Cerebellar nuclear complex (tissue), 1 donor: ENCODE measurements around the gene NCR2.

Source experiments
- DNase-seq, 2 experiments: peaks; one replicate each; lab custom pipeline; 2025; lab: John Stamatoyannopoulos, UW

NCR2 gene

DNA sequence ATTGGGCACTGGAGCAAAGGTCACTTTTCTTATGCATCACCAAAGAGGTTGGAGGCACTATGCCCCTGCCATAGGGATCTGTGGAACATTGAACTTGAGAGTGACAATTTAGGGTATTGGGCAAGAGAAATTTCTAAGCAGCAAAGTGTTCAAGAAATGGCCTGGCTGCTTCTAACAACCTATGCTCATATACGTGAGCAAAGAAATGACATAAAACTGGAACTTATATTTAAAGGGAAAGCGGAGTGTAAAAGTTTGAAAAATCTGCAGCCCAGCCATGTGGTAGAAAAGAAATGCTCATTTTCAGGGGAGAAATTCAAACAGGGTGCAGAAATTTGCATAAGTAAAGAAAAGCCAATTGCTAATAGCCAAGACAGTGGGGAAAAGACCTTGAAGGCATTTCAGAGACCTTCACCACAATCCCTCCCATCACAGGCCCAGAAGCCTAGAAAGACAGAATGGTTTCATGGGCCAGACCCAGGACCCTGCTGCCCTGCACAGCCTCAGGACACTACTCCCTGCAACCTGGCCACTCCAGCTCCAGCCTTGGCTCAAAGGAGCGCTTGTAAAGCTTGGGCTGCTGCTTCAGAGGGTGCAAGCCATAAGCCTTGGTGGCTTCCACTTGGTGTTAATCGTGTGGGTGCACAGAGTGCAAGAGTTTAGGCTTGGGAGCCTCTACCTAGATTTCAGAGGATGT, 24.4 kb downstream of the NCR2 start:
- no peak for DNase-seq

DNA sequence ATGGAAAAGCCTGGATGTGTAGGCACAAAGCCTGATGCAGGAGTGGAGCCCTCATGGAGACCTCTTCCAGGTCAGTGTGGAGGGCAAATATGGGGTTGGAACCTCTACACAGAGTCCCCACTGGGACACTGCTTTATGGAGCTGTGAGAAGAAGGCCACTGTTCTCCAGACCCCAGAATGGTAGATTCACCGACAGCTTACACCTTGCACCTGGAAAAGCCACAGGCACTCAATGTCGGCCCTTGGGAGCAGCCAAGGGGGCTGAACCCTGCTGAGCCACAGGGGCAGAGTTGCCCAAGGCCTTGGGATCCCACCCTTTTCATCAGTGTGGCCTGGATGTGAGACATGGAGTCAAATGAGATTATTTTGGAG, 24.9 kb downstream of the NCR2 start:
- no peak for DNase-seq

DNA sequence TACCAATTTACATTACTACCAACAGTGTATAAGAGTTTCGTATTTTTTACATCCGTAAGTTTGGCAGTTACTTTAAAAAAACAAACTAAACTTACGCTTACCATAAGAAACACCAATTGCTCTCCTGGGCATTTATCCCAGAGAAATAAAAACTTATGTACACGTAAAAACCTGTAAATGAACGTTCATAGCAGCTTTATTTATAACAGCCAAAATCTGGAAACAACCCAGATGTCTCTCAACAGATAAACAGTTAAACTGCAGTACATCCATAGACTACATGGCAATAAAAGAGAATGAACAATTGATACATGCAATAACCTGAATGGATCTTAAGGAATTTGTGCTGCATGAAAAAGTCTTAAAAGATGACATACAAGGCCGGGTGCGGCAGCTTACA, 30.7 kb downstream of the NCR2 start:
- no peak for DNase-seq

DNA sequence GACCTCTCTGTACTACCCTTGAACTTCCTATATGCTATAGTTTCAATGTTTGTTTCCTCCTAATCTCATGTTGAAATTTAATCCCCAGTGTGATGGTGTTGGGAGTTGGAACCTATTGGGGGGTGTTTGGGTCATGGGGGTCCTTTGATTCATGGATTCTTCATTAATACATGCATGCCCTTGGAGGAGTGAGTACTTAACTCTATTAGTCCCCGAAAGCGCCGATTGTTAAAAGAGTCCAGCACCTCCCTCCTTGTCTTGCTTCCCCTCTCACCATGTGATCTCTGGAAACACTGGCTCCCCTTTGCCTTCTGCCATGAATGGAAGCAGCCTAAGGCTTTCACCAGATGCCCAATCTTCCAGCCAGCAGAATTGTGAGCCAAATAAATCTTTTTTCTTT, 31.7 kb downstream of the NCR2 start:
- no peak for DNase-seq

DNA sequence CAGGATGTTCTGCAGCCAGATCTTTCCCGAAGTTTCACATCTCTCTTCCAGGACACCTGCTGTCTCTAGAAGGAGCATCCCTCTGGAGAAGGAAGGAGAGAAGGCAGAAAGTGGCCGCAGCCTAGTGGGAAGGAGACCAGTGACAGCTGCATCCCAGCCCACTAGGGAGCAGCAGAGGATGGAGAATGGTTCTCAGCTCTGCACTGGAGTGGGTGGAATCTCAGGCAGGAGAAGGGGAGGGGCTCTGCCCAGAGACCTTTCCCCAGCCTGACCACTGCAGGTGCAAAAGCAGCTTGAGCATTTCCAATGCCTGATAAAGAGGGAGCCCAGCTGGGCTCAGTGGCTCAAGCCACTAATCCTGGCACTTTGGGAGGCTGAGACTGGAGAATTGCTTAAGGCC, 32.3 kb downstream of the NCR2 start:
- DNase-seq, result no peak

DNA sequence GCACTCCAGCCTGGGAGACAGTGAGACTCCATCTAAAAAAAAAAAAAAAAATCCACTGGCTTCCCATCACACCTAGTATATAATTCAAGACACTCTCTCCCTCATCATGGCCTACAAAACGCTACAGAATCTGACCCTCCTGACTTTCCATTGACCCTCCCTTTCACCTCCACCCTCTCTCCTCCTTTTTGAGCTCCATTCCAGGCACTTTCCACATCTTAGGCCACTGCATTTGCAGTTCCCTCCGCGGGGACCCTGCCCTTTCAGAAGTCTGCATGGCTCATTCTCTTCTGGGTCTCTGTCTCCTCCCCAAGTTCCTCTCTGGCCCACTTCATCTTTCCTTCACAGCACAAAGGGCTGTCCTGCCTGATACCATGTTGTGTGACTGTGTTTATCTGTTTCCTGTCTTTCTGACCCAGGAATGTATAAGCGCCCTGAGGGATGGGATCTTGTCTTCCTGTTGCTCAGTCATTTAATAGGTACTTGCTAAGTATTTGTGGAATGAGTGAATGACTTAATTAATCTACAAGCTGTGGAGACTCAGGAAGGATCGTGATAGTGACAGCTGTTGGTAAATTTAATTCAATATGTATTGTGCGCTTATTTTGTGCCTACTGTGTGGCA, 35.2 kb downstream of the NCR2 start:
- DNase-seq, result no peak

DNA sequence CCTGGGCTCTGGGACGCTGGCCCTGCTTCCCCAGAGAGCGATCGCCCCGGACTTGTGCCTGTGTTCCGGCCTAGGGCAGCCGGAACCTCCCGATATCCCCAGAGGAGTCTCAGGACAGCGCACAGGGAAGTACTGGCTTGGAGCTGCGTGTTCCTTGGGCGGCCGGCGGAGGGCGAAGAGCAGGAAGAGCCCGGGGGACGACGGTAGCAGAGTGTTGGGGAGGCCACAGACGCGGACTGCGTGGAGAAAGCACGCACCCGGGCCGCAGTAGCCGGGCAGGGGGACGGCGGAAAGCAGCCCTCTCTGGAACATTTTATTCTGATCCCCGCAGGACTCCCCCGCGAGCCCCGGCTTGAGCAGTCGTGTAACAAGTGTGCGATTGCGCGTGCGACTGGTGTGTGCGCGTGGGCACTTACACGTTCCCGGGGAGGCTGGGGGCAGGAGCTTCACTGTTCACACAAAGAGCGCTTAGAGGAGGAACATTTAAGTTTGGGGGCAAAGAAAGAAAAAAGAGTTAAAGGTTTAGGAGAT, 36.1 kb downstream of the NCR2 start:
- DNase-seq, result no peak

DNA sequence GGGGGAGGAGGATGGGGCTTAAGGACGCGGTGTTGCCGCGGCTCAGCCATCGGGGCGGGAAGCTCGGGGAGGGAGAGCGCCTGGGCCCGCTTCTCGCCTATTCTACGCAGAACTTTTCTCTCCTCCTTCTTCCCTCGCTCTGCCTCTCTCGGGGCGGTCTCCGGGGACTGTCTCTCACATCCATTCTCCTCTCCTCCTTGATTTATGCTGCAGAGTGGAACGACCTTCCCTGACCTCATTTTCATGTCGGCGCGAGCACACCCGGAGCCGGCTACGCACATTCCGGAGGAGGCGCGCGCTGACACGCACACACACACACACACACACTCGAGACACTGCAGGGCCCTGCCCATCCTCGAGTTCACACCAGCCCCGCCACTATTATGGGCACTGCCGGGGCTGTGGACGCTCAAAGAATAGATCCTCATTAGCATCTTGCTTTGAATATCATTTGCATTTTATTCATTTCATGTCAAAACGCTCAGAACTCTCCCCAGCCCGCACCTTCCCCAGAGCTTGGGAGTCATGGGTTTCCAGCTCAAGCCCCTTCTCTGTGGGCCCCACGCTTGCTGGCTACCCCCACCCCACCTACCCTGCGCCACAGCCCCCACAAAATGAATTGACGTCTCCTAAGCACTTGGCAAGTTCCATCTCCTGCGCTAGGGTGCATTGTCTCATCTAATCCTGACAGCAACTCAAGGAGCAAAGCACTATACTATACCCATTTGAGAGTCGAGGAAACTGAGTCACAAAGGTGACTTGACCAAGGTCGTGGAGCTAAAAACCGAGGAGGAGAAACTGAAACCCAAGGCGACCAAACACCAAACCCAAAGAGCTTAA, 36.8 kb downstream of the NCR2 start:
- DNase-seq, result no peak

DNA sequence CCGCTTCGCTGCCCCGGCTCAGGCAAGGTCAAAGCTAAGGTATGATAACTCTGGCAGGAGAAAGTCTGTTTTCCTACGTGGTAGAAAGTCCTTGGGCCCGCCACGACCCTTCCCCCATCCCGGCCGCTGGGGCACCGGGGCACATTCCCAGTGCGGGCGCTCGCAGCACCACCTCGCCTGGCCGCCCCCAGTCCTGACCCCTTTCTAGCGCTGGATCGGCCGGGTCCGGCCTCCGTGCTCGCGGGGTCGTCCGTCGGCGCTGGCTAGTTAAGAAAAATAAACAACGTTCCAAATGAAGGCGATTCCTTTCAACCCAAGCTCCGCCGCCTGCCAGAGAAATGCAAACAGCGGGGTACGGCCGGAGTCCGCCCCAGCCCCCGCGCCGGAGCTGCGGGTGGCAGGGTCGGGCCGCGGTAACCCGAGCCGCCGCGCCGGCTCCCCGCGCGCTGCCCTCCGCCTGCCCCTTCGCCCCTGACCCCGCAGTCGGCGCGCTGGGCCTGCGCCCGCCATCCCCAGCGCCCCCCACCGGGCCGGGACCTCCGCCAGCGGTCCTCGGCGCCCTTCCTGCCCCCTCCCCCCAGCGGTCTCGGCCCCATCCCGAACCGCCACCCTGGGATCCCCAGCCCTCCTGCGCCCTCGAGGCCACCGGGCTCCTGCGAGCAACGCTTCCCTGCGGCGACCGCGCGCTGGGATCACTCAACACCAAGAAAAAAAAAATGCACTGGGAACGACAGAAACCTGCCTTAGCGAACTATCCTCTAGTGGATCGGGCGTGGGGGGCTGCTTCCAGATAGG, 37.6 kb downstream of the NCR2 start:
- no peak for DNase-seq

DNA sequence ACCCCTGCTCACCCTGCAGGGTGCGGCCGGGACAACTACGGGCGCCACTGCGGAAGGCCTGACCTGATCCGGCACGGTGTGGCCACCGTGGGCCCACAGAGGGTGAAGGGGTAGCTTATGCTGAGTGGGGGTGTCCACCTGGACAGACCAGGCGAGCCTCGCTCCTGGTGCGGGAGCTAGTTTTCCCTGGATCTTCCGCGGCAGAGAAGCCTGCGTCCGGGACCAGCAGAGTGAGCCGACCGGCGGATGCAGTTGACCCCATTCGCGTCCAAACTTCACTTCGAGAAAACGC, 38.2 kb downstream of the NCR2 start:
- DNase-seq, result no peak

DNA sequence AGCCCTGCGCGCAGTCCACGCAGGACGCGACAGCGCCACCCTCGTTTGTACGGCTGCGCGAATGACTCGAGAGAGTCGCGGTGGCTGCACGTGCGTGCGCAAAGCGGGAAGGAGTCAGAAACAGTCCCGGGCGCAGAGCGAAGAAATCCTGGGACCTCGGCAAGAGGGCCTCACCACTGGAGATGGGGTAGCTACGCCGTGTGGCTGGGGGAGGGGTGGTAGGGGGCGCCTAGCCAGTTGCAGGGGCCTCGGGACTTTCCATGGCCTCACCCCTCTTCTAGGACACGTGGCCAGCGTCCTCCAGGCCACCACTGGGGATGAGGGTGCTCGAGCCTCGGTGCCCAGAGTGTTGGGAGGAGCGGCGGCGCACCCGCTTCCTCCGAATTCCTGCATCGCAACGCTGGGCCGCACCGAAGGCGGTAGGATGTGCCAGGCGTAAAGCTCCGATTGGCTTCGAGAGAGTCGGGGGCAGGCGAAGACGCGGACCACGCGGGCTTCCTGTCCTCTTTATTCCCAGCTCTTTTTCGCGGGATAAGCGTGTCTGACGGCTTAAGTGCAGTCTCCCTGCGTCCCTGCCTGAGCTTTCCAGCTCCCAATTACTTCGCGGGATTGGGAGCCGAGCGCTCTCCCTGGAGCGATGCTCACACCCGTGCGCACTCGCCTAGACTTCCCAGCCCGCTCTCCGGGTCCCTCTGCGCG, 38.7 kb downstream of the NCR2 start:
- DNase-seq, result no peak

DNA sequence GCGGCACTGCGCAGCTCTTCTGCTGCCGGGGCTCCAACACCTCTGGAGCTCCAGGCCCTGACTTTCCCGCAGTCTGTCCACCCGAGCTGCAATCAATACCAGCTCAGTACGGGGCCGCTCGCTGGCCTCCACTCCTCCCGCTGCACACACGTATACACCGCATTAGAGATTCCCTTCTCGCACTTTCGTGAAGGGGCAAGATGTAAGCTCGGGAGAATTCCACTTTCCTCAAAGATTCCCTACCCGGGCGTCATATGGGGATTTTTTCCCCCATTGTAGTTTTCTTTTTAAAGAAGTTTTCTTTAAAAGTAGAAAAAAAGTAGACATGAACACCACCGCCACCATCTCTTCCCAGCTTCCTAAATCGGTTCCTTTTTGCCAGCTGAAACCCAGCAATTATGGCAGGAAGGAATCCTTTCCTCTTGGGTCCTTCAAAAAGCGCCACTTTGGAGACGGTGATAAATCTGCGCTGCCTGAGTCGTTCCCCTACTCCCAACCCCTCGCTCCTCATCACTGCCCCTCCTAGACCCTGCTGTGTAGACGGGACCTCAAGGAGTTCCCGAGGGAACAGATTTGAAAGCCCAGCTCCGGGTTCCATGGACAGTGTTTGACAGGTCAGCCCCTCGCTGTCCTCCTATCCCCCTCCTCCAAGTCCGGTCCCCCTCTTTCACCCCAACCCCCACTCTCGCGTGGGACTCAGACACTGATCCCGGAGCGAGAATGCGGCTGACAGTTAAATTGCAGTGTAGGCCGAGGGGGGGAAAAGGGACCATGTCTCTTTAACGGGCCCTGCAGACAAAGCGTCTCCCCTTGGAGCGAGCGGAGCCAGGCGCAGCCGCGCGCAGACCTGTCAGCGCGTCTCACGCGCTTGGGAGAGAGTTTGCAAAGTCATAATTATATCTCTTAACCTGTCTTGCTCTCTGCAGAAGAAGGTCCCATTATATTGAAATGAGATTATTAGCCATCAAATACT, 39.5 kb downstream of the NCR2 start:
- no peak for DNase-seq

DNA sequence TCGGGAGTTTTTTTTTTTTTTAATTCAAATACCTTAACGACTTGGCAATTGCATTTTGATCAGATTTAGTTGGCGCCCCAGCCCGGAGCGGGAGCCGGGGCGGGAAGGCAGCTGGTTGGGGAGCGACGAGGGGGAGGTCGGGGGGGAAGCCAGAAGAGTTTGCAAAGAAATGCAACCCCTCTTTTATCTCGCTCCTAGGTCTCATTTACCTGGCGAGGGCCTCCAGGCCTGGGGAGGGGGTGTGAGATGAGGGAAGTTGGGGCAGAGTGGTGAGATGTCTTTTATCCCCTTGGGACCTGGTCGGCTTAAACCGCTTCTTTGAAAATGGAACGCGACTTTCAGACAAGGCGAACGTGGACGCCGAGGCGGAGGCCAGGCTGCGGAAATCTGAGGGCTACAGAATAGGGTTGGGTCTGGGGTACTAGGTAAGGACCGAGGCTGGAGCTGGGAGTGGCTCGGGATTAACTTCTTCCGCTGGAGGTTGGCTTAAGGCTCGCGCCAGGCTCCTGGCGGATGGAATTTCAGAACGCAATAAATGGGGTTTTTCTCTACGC, 40.3 kb downstream of the NCR2 start:
- DNase-seq, result no peak

DNA sequence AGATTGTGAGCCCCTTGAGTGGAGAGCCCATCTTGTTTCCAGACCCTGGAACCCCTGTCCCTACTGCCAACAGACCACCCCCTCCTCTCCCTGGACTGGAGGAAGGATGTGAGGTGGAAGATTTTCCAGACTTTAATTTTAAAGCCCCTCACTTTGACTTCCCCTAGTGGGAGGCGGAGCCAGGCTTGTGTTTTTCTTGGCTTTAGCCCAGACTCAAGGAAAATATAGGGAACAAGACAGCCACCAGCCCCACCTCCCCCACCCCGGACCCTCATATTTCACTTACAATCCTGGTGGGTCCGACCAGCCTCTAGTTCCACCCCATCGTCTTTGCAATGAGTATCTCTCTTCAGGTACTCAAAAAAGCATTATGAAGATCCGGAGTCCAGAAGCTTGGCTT, 40.8 kb downstream of the NCR2 start:
- DNase-seq, result no peak

DNA sequence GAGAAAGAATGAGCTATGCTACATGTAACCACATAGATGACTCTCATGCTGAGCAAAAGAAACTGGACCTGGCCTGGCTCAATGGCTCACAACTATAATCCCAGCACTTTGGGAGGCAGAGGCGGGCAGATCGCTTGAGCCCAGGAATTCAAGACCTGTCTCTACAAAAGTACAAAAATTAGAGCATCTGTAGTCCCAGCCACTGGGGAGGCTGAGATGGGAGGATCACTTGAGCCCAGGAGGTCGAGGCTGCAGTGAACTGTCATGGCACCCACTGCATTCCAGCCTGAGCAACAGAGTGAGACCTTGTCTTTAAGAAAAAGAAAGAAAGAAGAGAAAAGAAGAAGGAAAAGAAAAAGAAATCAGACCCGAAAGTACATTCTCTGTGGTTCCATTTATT, 41.7 kb downstream of the NCR2 start:
- DNase-seq, result no peak

DNA sequence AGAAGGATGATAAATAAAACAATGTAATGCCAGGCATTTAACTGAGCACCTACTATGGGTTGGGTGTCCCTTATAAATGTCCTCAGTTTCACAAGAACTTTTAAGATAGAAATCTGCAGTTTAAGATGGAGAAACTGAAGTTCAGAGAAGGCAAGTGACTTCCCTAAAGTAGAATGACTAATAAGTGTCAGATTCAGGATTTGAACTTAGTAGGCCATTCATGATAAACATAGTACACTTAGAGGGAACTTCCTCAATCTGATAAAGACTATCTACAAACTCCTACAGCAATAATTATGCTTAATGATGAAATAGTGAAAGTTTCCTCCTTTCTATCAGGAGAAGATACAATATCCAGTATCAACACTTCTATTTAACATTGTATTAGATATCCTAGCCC, 43.9 kb downstream of the NCR2 start:
- no peak for DNase-seq

DNA sequence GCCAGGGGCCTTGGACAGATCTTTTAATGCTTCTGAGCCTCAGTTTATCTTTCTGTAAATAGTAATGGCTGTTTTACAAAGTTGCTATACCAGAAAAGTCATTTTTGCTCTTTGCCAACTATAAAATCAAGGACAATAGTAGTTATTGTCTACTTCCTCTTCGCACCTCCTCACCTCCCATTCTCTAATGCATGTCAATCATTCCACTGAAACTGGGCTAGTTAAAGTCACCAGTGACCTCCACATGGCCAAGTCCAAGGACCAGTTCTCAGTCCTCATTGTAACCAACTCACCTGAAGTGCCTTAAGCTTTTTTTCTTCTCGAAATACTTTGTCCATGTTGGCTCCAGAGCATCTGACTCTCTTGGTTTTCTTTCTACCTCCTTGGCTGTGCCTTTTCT, 51.2 kb downstream of the NCR2 start:
- no peak for DNase-seq

DNA sequence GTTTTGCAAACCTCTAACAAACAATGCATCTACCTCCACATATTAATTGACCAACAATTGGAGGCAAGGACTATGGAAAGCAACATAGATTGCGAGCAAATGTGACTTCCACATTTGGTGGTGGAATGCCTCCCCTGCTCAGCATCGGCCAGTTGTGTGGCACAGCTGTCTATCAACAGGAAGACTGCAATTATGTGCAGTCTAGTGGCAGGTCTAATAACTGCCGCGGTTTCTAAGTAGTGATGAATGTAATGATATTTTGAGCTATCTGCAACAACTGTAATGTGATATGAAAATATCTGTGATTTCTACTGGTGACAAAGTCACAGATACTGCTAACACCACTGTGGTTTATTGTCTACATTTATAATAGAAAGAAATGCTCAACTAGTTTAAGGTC, 56.8 kb downstream of the NCR2 start:
- no peak for DNase-seq

DNA sequence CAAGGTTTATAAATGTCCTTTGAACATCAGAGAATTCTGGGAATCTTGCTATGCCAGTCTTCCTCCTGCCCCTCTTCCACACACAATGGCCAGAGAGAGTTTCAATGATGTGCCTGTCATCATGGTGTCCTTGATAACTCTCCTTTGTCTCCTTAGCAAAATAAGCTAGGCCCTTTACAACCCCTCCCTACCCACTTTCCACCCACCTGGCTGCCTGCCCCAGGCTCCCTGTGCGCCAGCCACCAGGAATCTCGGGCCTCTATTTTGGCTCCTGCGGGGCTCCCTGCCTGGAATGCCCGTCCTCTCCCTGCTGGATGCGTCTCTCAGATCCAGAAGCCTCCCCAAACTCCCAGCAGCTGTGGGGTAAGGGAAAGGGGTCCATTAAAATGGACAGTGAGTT, 60.9 kb downstream of the NCR2 start:
- DNase-seq, result no peak

DNA sequence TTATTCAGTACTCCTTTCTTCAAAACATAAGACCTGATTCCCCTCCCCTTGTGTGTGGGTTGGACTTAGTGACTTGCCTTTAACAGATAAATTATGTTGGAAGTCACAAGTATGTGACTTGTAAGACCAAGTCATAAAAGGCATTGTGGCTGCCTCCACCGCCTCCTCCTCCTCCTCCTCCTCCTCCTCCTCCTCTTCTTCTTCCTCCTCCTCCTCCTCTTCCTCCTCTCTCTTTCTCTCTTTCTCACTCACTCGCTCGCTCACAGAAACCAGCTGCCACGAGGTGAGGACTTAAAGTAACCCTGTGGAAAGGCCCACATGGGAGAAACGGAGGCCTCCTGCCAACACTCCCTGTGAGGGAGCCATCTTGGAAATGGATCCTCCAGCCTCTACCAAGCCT, 64.0 kb downstream of the NCR2 start:
- DNase-seq, result no peak
